ENCODE data around the gene F8.

DNA sequence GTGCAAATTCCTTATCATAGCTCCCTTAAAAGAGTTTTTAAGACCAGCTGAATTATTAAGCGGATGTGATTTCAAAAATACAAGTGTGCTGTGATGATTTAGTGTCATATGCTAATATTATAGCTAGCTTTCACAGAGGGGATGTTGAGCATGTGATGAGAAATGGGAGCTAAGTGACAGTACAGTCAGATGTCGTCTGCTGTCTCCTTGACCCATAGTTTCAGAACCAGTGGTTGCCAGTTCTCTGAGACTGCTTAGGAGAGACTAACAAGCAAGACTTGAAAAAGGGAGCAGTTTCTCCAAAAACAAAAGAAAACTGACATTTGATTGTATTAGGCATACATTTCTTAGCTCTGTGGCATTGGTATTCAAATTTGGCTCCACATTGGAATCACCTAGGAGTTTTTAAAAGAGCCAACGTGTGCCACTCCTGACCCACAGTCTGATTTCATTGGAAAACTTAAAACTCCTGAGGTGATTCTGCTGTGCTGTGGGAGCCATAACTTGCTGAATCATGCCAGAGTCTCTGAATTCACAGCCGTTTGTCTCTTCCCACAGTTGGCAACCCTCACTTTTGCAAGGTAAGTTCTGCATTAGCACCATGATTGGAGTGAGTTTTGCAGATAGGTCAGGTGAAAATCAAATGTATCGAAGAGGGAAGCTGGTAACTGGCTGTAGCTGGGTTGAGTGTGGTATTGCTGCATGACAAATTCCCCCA is 24.4 kb upstream of the F8 start:
- TF ChIP-seq POLR2AphosphoS5 (IDR thresholded peaks at IDR 0.05) (no peak), POLR2A (IDR thresholded peaks at IDR 0.05) (no peak)
